Measurements from ENCODE around the gene CCDC57.

Gene CCDC57

GRCh38 chr17:82090549-82091263 is 121.9 kb downstream of the CCDC57 start:
- DNase-seq: peak in 1 of 5 donors; percentile 12

GRCh38 chr17:82089723-82090548 is 122.7 kb downstream of the CCDC57 start:
- DNase-seq: peak in 1 of 5 donors; percentile 9

- DNase-seq: peak in 1 of 5 donors; percentile 12
These were observed 123.6 kb downstream of the CCDC57 start for GRCh38 chr17:82088838-82089722.

GRCh38 chr17:82087961-82088837 is 124.4 kb downstream of the CCDC57 start:
- peak in 1 of 5 donors; percentile 11 for DNase-seq

GRCh38 chr17:82086941-82087906 is 125.4 kb downstream of the CCDC57 start:
- peak in 1 of 5 donors; percentile 13 for DNase-seq

- DNase-seq: peak in 1 of 5 donors; percentile 10
These were observed 126.5 kb downstream of the CCDC57 start for GRCh38 chr17:82085931-82086764.

- DNase-seq: peak in 1 of 5 donors; percentile 1
These were observed 127.4 kb downstream of the CCDC57 start for GRCh38 chr17:82085031-82085861.

GRCh38 chr17:82084373-82085030 is 128.1 kb downstream of the CCDC57 start:
- DNase-seq: peak in 1 of 5 donors; percentile 0

- peak in 1 of 5 donors; percentile 0 for DNase-seq
These were observed 128.9 kb downstream of the CCDC57 start for GRCh38 chr17:82083533-82084359.

GRCh38 chr17:82083009-82083408 is 129.6 kb downstream of the CCDC57 start:
- DNase-seq: no peak

GRCh38 chr17:82082456-82082855 is 130.2 kb downstream of the CCDC57 start:
- no peak for DNase-seq

- no peak for DNase-seq
These were observed 130.7 kb downstream of the CCDC57 start for GRCh38 chr17:82081966-82082365.

GRCh38 chr17:82081546-82081945 is 131.1 kb downstream of the CCDC57 start:
- no peak for DNase-seq

- DNase-seq: no peak
These were observed 131.7 kb downstream of the CCDC57 start for GRCh38 chr17:82080789-82081464.

- no peak for DNase-seq
These were observed 132.4 kb downstream of the CCDC57 start for GRCh38 chr17:82080048-82080788.

Data from T-helper 1 cell (primary cell).